ENCODE results near the gene ZBED2. TPM values are rescaled to one million over a fixed set of nuclear protein-coding genes. Genes with fewer than 3 reads are reported as not detected.

Gene ZBED2
- total RNA-seq, 1 donor from 2014 or later, result 8.2 TPM

DNA sequence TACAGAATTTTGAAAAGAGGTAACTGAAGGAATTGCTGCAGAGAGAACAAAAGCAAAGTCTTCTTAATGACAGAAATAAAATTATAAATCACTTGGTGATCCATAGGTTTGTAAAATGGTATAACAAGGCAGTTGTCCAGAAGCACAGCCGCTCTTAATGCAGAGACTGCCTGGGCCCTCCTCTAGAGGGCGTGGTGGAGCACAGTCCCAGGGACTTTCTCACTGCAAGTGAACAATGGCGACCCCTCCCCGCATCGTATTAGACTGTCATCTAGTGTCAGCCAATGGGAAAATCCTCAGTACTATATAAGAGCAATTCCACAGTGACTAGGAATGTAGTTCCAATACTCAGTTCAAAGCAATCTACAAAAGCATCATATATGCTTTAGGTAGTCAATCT lies 26.4 kb upstream of the ZBED2 start:
- TF ChIP-seq, protein P1, sequence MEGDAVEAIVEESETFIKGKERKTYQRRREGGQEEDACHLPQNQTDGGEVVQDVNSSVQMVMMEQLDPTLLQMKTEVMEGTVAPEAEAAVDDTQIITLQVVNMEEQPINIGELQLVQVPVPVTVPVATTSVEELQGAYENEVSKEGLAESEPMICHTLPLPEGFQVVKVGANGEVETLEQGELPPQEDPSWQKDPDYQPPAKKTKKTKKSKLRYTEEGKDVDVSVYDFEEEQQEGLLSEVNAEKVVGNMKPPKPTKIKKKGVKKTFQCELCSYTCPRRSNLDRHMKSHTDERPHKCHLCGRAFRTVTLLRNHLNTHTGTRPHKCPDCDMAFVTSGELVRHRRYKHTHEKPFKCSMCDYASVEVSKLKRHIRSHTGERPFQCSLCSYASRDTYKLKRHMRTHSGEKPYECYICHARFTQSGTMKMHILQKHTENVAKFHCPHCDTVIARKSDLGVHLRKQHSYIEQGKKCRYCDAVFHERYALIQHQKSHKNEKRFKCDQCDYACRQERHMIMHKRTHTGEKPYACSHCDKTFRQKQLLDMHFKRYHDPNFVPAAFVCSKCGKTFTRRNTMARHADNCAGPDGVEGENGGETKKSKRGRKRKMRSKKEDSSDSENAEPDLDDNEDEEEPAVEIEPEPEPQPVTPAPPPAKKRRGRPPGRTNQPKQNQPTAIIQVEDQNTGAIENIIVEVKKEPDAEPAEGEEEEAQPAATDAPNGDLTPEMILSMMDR (IDR thresholded peaks at IDR 0.05; ENCODE audit: insufficient read depth, low read length, severe bottlenecking), result peak; percentile 44
- no peak for FAIRE-seq
- DNase-seq (ENCODE audit: low read depth), result peak; percentile 17

DNA sequence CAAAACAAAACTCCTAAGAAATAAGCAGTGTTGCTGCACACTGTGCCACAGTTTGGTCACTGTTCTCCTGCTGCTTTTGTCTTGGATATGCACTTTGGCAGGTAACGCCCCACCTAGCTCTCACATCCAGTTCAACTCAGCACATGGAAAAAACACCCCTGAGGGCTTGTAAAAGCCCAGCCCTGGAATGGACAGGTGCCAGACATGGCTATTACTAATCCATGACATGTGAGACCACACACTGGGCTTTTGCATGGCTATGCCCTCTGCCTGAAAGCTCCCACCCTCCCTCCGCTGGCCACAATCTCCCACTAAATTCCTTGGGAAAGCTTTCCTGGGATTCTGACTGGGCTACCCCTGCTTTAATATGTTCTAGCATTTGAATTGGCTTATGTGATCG lies 24.7 kb upstream of the ZBED2 start:
- Histone ChIP-seq H3K36me3 (ENCODE audit: control insufficient read depth, insufficient read depth, low read length) (no peaks in the 10 kb centered on the region), H3K27me3 (ENCODE audit: control insufficient read depth, insufficient read depth, low read length) (no peaks in the 10 kb centered on the region), H3K4me3 (ENCODE audit: low read depth, low read length) (no peak overlapping the region)
- DNase-seq (ENCODE audit: low read depth), result peak; percentile 82
- no peak for FAIRE-seq
- TF ChIP-seq, protein P1 (IDR thresholded peaks at IDR 0.05; ENCODE audit: insufficient read depth, low read length, severe bottlenecking), result no peak

More for the DNA sequence above, 26.4 kb upstream of the ZBED2 start:
- no peak overlapping the region for H3K4me3 ChIP-seq (ENCODE audit: low read depth, low read length)
- no peaks in the 10 kb centered on the region for H3K27me3 ChIP-seq (ENCODE audit: control insufficient read depth, insufficient read depth, low read length)
- no peaks in the 10 kb centered on the region for H3K36me3 ChIP-seq (ENCODE audit: control insufficient read depth, insufficient read depth, low read length)

DNA sequence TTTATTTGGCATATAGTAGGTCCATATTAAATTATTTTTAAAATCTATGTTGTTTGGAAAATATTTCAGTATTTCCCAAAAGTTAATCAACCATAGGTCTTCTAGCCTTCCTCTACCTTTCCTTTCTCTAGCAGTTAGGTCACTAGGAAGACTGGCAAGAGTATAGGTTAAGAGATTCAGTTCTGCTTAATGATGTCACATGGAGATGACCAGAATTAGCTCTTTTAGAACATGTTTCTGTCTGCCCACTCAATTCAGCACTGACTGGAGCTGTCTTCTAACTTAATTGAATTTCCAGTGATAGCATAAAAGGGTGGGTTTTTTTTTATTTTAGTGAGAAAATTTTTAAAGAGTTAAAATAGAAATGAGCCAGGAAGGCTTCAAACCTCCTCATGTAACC lies 23.8 kb upstream of the ZBED2 start:
- FAIRE-seq, result no peak

DNA sequence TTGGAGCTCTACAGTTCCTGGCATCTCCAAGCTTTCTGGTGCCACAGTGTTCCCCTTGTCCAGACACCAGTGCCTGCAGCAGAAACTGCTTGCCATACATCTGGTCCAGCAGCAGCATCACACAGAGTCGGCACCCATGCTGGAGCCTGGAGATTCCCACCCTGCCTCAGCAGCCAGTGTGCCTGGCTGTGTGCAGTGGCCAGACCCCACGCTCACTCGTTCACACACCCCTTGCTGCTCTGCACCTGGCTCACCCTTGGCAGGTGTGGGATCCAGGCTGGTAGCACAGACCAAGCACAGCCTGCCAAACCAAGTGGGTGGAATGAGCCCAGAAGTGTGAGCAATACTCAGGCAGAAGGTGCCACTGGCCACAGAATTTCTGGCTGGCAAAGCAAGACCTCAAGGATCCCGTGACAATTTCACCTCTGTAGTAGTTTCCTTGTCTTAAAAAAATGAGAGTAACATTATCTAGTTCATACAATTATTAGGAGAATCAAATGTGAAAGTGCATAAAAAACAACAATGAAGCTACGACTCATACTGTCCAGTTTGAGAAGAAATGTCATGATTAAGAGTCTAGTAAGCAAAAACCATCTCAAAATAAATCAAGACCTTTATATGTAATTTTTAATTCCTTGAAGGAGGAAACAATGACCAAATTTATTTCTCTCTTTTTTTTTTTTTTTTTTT lies 22.9 kb upstream of the ZBED2 start:
- Histone ChIP-seq H3K27me3 (ENCODE audit: control insufficient read depth, insufficient read depth, low read length) (no peaks in the 10 kb centered on the region), H3K4me3 (ENCODE audit: low read depth, low read length) (no peak overlapping the region), H3K36me3 (ENCODE audit: control insufficient read depth, insufficient read depth, low read length) (no peaks in the 10 kb centered on the region)
- FAIRE-seq (no peak), DNase-seq (ENCODE audit: low read depth) (peak; percentile 20)
- TF ChIP-seq, protein P1 (IDR thresholded peaks at IDR 0.05; ENCODE audit: insufficient read depth, low read length, severe bottlenecking), result no peak

More for the DNA sequence above, 23.8 kb upstream of the ZBED2 start:
- H3K4me3 ChIP-seq (ENCODE audit: low read depth, low read length), result no peak overlapping the region
- H3K36me3 ChIP-seq (ENCODE audit: control insufficient read depth, insufficient read depth, low read length), result no peaks in the 10 kb centered on the region
- H3K27me3 ChIP-seq (ENCODE audit: control insufficient read depth, insufficient read depth, low read length), result no peaks in the 10 kb centered on the region
- TF ChIP-seq, protein P1 (IDR thresholded peaks at IDR 0.05; ENCODE audit: insufficient read depth, low read length, severe bottlenecking), result no peak
- no peak for DNase-seq (ENCODE audit: low read depth)

DNA sequence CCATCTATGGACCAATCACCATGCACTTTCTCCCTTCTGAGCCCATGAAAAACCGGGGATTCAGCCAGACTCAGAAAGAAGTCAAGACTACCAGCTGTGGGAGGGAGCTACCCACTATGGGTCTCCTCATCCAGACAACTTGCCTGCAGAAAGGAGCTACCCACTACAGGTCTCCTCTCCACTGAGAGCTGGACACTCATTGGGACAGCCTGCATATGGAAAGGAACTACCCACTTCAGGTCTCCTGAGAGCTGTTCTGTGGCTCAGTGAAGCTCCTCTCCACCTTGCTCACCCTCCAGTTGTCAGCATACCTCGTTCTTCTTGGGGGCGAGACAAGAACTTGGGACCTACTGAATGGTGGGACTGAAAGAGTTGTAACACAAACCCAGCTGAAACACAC lies 22.3 kb upstream of the ZBED2 start:
- TF ChIP-seq, protein P1 (IDR thresholded peaks at IDR 0.05; ENCODE audit: insufficient read depth, low read length, severe bottlenecking), result no peak
- FAIRE-seq, result no peak

More for the DNA sequence above, 22.3 kb upstream of the ZBED2 start:
- H3K27me3 ChIP-seq (ENCODE audit: control insufficient read depth, insufficient read depth, low read length), result no peaks in the 10 kb centered on the region
- H3K36me3 ChIP-seq (ENCODE audit: control insufficient read depth, insufficient read depth, low read length), result no peaks in the 10 kb centered on the region
- DNase-seq (ENCODE audit: low read depth), result no peak
- H3K4me3 ChIP-seq (ENCODE audit: low read depth, low read length), result no peak overlapping the region

Data from bronchial epithelial cell (primary cell).